Measurements from ENCODE around the gene GRK2. TPM values are rescaled to one million over a fixed set of nuclear protein-coding genes. Genes with fewer than 3 reads are reported as not detected.
A peak's percentile ranks its signal among the peaks of the same experiment; 100 is the strongest.

The GRK2 gene
- total and polyA plus RNA-seq, 8 donors, result 55.2 to 118 (median 59.4) TPM

GRCh38 chr11:67311051-67311555 lies 44.8 kb downstream of the GRK2 start:
- peaks cover 0 to 50% of the 10 kb centered on the region in 2 donors for H3K36me3 ChIP-seq
- H3K27ac ChIP-seq, result no peak overlapping the region
- H3K4me3 ChIP-seq, result no peak overlapping the region
- DNase-seq (peak in 1 of 4 donors; percentile 61), ATAC-seq (no peak)
- H3K9me3 ChIP-seq, result no peaks in the 10 kb centered on the region
- intact Hi-C loops (cut with DNase I), result no loop called here
- TF ChIP-seq CTCF (IDR thresholded peaks at IDR 0.05), result no peak
- no peaks in the 10 kb centered on the region for H3K27me3 ChIP-seq
- H3K4me1 ChIP-seq, result peaks cover 0 to 23% of the 10 kb centered on the region in 2 donors

DNA sequence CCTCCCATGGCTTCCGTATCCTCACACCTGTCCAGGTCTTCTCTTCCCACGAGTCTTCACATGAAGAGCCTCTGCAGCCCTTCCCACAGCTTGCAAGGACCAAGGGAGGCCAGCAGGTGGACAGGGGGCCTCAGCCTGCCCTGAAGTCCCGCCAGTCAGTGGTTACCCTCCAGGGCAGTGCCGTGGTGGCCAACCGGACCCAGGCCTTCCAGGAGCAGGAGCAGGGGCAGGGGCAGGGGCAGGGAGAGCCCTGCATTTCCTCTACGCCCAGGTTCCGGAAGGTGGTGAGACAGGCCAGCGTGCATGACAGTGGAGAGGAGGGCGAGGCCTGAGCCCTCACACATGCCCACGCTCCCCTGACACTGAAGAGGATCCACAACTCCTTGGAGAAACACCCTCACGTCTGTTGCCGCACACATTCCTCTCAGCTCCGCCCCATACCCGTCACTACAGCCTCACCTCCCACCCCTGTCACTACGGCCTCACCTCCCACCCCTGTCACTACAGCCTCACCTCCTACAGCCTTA lies 45.3 kb downstream of the GRK2 start:
- H3K27me3 ChIP-seq, result no peaks in the 10 kb centered on the region
- DNase-seq (peak in 1 of 4 donors; percentile 51), ATAC-seq (no peak)
- no peaks in the 10 kb centered on the region for H3K9me3 ChIP-seq
- peaks cover 0 to 27% of the 10 kb centered on the region in 2 donors for H3K4me1 ChIP-seq
- TF ChIP-seq CTCF (IDR thresholded peaks at IDR 0.05), result no peak
- H3K4me3 ChIP-seq, result no peak overlapping the region
- intact Hi-C loops (cut with DNase I), result no loop called here
- peak overlapping the region in 1 of 2 donors; percentile 79 for H3K27ac ChIP-seq
- peaks cover 0 to 50% of the 10 kb centered on the region in 2 donors for H3K36me3 ChIP-seq

DNA sequence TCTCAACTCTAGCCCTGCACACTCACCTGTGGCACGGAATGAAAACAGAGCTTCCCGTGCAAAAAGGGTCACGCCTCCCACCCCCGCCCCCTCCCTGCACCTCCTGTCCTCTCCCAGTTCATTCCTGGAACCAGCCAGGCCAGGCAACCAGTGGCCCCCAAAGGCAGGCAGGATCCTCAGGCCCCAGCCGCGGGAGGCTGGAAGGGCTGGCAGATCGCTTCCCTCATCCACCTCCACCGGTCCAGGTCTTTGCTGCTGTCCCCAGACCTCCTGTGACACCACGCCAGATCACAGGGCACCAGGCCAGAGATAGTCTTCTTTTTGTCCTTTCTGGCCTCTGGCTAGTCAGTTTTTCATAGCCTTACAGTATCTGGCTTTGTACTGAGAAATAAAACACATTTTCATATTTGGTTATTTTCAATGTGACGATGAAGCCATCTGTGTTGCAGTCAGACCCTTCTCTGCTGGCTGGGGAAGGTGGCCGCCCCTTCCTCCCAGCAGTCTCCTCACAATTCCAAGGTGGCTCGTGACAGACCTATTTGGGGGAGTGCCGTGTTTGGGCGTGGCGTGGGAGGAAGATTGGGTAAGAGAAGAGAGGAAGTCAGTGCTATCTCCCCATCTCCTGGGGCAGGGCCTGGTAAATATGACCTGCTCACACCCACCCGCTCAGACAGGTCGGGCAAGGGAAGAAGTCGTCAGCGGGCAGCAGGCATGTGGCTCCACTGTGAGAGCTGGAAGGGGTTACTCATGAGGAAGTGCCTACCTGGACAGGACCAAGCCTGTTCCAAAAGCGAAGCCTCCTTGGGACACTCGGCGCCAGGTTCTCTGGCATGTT lies 46.1 kb downstream of the GRK2 start:
- Histone ChIP-seq H3K36me3 (peaks cover 0 to 44% of the 10 kb centered on the region in 2 donors), H3K9me3 (no peaks in the 10 kb centered on the region), H3K4me1 (peaks cover 0 to 29% of the 10 kb centered on the region in 2 donors), H3K27ac (peak overlapping the region in 1 of 2 donors; percentile 79), H3K4me3 (no peak overlapping the region), H3K27me3 (no peaks in the 10 kb centered on the region)
- ATAC-seq, result peak; percentile 2
- intact Hi-C loops (cut with DNase I), result no loop called here
- TF ChIP-seq CTCF (IDR thresholded peaks at IDR 0.05), result no peak
- peak in 2 of 4 donors; percentile 68 to 81 for DNase-seq

DNA sequence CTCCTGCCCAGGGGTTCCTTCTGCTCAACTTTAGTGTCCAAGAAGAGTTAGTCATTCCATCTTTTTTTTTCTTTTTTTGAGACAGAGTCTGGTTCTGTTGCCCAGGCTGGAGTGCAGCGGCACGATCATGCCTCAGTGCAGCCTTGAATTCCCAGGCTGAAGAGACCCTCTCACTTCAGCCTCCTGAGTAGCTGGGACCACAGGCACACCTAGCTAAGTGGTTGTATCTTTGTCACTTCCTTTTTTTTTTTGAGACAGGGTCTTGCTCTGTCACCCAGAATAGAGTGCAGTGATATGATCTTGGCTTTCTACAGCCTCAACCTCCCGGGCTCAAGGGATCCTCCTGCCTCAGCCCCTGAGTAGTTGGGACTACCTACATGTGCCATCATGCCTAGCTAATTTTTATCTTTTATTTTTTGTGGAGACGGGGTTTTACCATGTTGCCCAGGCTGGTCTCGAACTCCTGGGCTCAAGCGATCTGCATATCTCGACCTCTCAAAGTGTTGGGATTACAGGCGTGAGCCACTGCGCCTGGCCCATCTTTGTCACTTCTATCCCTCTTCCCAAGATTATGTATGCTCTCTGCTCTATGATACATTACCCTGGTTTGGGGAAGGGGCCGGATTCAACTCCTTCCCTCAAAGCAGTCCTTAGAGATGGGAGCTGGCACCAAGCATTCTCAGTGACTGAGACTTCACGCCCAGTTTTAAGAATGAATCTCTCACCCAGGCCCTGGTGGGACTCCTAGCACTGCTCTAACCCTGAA lies 47.0 kb downstream of the GRK2 start:
- no peak for TF ChIP-seq CTCF (IDR thresholded peaks at IDR 0.05)
- H3K36me3 ChIP-seq, result peaks cover 0 to 35% of the 10 kb centered on the region in 2 donors
- no peaks in the 10 kb centered on the region for H3K9me3 ChIP-seq
- no peak overlapping the region for H3K4me3 ChIP-seq
- DNase-seq (no peak), ATAC-seq (no peak)
- H3K27me3 ChIP-seq, result no peaks in the 10 kb centered on the region
- H3K27ac ChIP-seq, result peak overlapping the region in 1 of 2 donors; percentile 79
- intact Hi-C loops (cut with DNase I), result no loop called here
- peaks cover 0 to 34% of the 10 kb centered on the region in 2 donors for H3K4me1 ChIP-seq

Data from left lung (tissue), 10 donors.